Testis (tissue), 2 donors: ENCODE data around the gene CARD8.

Experiments
- POLR2A ChIP-seq: fragments of 450-650 bp; IDR thresholded peaks from one replicate; pipeline ENCODE4 v1.6.1; 2017; ENCODE audit warnings: antibody characterized with exemption, mild to moderate bottlenecking, moderate library complexity
- TF ChIP-seq, protein P1 (sequence below), 3 experiments: fragments of 450-650 bp in 2 of 3; fragments of 200-600 bp in 1 of 3; sonication (generic) in 1 of 3; IDR thresholded peaks; one replicate each; pipeline ENCODE4 v1.5.1; 2016 to 2019; ENCODE audit warnings: antibody characterized with exemption in 3 of 3, mild to moderate bottlenecking in 2 of 3, moderate library complexity in 1 of 3

DNA sequence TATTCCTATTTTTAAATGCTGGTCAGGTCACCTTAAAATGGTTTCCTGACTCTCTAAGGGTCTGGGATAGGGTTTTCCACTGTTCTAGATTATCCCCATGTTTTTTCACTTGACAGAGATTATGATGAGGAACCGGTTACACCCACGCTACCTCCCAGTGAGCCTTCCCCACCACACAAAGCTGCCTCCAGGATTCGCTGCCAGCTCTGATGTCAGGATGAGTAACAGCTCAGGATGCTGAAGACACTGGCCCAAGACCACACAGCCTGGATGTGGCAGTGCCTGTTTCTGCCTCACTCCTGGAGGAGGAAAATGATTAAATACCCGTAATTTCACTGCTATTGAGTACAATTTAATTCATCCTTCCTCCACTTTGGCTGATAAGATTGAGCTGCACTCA is 37.1 kb upstream of the CARD8 start:
- TF ChIP-seq, protein P1, sequence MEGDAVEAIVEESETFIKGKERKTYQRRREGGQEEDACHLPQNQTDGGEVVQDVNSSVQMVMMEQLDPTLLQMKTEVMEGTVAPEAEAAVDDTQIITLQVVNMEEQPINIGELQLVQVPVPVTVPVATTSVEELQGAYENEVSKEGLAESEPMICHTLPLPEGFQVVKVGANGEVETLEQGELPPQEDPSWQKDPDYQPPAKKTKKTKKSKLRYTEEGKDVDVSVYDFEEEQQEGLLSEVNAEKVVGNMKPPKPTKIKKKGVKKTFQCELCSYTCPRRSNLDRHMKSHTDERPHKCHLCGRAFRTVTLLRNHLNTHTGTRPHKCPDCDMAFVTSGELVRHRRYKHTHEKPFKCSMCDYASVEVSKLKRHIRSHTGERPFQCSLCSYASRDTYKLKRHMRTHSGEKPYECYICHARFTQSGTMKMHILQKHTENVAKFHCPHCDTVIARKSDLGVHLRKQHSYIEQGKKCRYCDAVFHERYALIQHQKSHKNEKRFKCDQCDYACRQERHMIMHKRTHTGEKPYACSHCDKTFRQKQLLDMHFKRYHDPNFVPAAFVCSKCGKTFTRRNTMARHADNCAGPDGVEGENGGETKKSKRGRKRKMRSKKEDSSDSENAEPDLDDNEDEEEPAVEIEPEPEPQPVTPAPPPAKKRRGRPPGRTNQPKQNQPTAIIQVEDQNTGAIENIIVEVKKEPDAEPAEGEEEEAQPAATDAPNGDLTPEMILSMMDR (IDR thresholded peaks at IDR 0.05): no peak
- no peak for TF ChIP-seq POLR2A
